Keratinocyte (primary cell): ENCODE results near the gene MBTD1. TPM values are rescaled to one million over a fixed set of nuclear protein-coding genes. Genes with fewer than 3 reads are reported as not detected.

Experiments
- DNase-seq: peaks from one replicate; pipeline ENCODE4 v3.0.0-alpha.2; 2011; ENCODE audit warnings: low read depth, missing footprints, low spot score
- FAIRE-seq: peaks from 2 replicates; lab custom pipeline; 2011; peaks lifted over from hg19 to GRCh38; lab: Jason Lieb, UNC
- H2AFZ ChIP-seq: 2 replicates; pipeline ENCODE4 v1.6.0; 2012; ENCODE audit warnings: low read length, control low read depth, inconsistent platforms; ENCODE audit not compliant: control insufficient read depth
- H3K27ac ChIP-seq: 2 replicates; pipeline ENCODE4 v1.5.1; 2011; ENCODE audit warnings: low read length; ENCODE audit not compliant: control insufficient read depth, insufficient read depth
- H3K27me3 ChIP-seq: 3 replicates; pipeline ENCODE4 v1.6.0; 2011; ENCODE audit warnings: low read length; ENCODE audit not compliant: control insufficient read depth, insufficient read depth; ENCODE audit errors: extremely low read depth
- H3K36me3 ChIP-seq, 2 experiments: 2 replicates in 1 of 2; 3 replicates in 1 of 2; pipeline ENCODE4 v1.5.1; 2011; ENCODE audit warnings: low read length in 2 of 2, mild to moderate bottlenecking in 1 of 2; ENCODE audit not compliant: control insufficient read depth in 2 of 2, insufficient read depth in 2 of 2; ENCODE audit errors: extremely low read depth in 1 of 2
- H3K4me1 ChIP-seq: 3 replicates; pipeline ENCODE4 v1.5.1; 2011; ENCODE audit warnings: low read length; ENCODE audit not compliant: control insufficient read depth, insufficient read depth; ENCODE audit errors: extremely low read depth
- H3K4me2 ChIP-seq: 3 replicates; pipeline ENCODE4 v1.6.0; 2011; ENCODE audit warnings: low read depth, low read length; ENCODE audit not compliant: control insufficient read depth, insufficient read depth; ENCODE audit errors: extremely low read depth
- H3K4me3 ChIP-seq, 3 experiments: fragments of 200-600 bp in 1 of 3; sonication (generic) in 1 of 3; 2 replicates in 2 of 3; 3 replicates in 1 of 3; pipeline ENCODE4 v1.5.1; 2011 to 2016; ENCODE audit warnings: low read length in 3 of 3, mild to moderate bottlenecking in 3 of 3, control low read depth in 2 of 3, inconsistent platforms in 1 of 3, low read depth in 1 of 3, mixed read lengths in 1 of 3, mixed run types in 1 of 3, moderate library complexity in 1 of 3; ENCODE audit not compliant: control insufficient read depth in 2 of 3, insufficient read depth in 2 of 3; ENCODE audit errors: extremely low read depth in 1 of 3
- H3K79me2 ChIP-seq: 2 replicates; pipeline ENCODE4 v1.6.0; 2012; ENCODE audit warnings: low read length; ENCODE audit not compliant: control insufficient read depth, insufficient read depth
- H3K9ac ChIP-seq: 3 replicates; pipeline ENCODE4 v1.6.0; 2011; ENCODE audit warnings: low read length; ENCODE audit not compliant: control insufficient read depth, insufficient read depth; ENCODE audit errors: extremely low read depth
- H3K9me1 ChIP-seq: 3 replicates; pipeline ENCODE4 v1.6.0; 2011; ENCODE audit warnings: low read length; ENCODE audit not compliant: control insufficient read depth, insufficient read depth; ENCODE audit errors: extremely low read depth
- H3K9me3 ChIP-seq: 2 replicates; pipeline ENCODE4 v1.5.1; 2012; ENCODE audit warnings: low read depth, low read length; ENCODE audit not compliant: control insufficient read depth
- H4K20me1 ChIP-seq: 3 replicates; pipeline ENCODE4 v1.6.0; 2011; ENCODE audit warnings: low read length; ENCODE audit not compliant: control insufficient read depth, insufficient read depth; ENCODE audit errors: extremely low read depth
- CTCF ChIP-seq, 3 experiments: IDR thresholded peaks in 1 of 3; conservative IDR thresholded peaks in 1 of 3; optimal IDR thresholded peaks in 1 of 3; 2 replicates in 2 of 3; 3 replicates in 1 of 3; pipeline versions ENCODE3 to v1.5.1; 2011; ENCODE audit warnings: low read length in 3 of 3, mild to moderate bottlenecking in 3 of 3, moderate library complexity in 2 of 3, control low read depth in 1 of 3, inconsistent platforms in 1 of 3; ENCODE audit not compliant: insufficient read depth in 2 of 3; ENCODE audit errors: extremely low read depth in 1 of 3
- EZH2 ChIP-seq: IDR thresholded peaks from one replicate; pipeline ENCODE4 v1.6.1; 2012; ENCODE audit warnings: inconsistent platforms, mild to moderate bottlenecking, low read length, moderate library complexity
- dilution Hi-C: fragments of 300-500 bp; cut with MboI; formaldehyde crosslinking; loops from one replicate; pipeline ENCODE4 v1.7.0; 2020; ENCODE audit warnings: low sequenced_read_pairs; ENCODE audit not compliant: extremely low pct_ligation_motif_present
- polyA plus RNA-seq, 5 experiments: library from polyadenylated mRNA; depleted of rRNA in 3 of 5; stranded (reverse) in 3 of 5; stranded (forward) in 1 of 5; unstranded in 1 of 5; fragments of >200 nt; gene quantifications; 1 replicate in 1 of 5; 2 replicates in 3 of 5; 3 replicates in 1 of 5; pipeline versions ENCODE4 v1.2.1 to v1.2.3, GENCODE V29; 2011 to 2012; ENCODE audit warnings: missing spikeins in 2 of 5, low read depth in 1 of 5, low replicate concordance in 1 of 5

MBTD1 gene
- polyA plus RNA-seq, 1 donor (not counting 4 experiments of a cell fraction or from before 2014, with no cell fraction given): 7.0 TPM

GRCh38 chr17:51203838-51204237 is 56.0 kb downstream of the MBTD1 start:
- Histone ChIP-seq H3K27me3 (no peaks in the 10 kb centered on the region), H3K9me1 (no peaks in the 10 kb centered on the region), H3K4me2 (no peak overlapping the region), H3K36me3 (peaks cover 9 to 14% of the 10 kb centered on the region in 2 experiments), H3K27ac (no peak overlapping the region), H3K4me3 (no peak overlapping the region), H3K9me3 (no peaks in the 10 kb centered on the region), H3K9ac (no peak overlapping the region), H3K4me1 (no peaks in the 10 kb centered on the region), H3K79me2 (no peaks in the 10 kb centered on the region), H4K20me1 (no peaks in the 10 kb centered on the region), H2AFZ (no peak overlapping the region)
- FAIRE-seq (no peak), DNase-seq (no peak)
- dilution Hi-C loops: no loop called here
- TF ChIP-seq EZH2 (no peak), CTCF (optimal IDR thresholded peaks at IDR 0.05 in 1 of 3, IDR thresholded peaks at IDR 0.05 in 1 of 3, conservative IDR thresholded peaks at IDR 0.05 in 1 of 3; ENCODE audit: extremely low read depth in 1 of 3, insufficient read depth in 2 of 3, low read length in 3 of 3) (no peak)

- TF ChIP-seq CTCF (optimal IDR thresholded peaks at IDR 0.05 in 1 of 3, IDR thresholded peaks at IDR 0.05 in 1 of 3, conservative IDR thresholded peaks at IDR 0.05 in 1 of 3; ENCODE audit: extremely low read depth in 1 of 3, insufficient read depth in 2 of 3, low read length in 3 of 3): no peak
- TF ChIP-seq EZH2: no peak
- no peak overlapping the region for H3K4me3 ChIP-seq
- H3K4me1 ChIP-seq: no peaks in the 10 kb centered on the region
- H3K27me3 ChIP-seq: no peaks in the 10 kb centered on the region
- dilution Hi-C loops: no loop called here
- DNase-seq: no peak
- no peak overlapping the region for H2AFZ ChIP-seq
- no peaks in the 10 kb centered on the region for H3K79me2 ChIP-seq
- no peak overlapping the region for H3K27ac ChIP-seq
- no peaks in the 10 kb centered on the region for H4K20me1 ChIP-seq
- H3K4me2 ChIP-seq: no peak overlapping the region
- H3K9me1 ChIP-seq: no peaks in the 10 kb centered on the region
- no peak overlapping the region for H3K9ac ChIP-seq
- H3K9me3 ChIP-seq: no peaks in the 10 kb centered on the region
- no peak for FAIRE-seq
- H3K36me3 ChIP-seq: peaks cover 7 to 14% of the 10 kb centered on the region in 2 experiments
Observed at GRCh38 chr17:51200846-51201245, 59.0 kb downstream of the MBTD1 start.
